ENCODE results near the gene IL6R.

The IL6R gene

GRCh38 chr1:154446789-154447188 lies 41.6 kb downstream of the IL6R start:
- H3K4me3 ChIP-seq (ENCODE audit: low read depth, low read length): no peak overlapping the region

- no peak overlapping the region for H3K4me3 ChIP-seq (ENCODE audit: low read depth, low read length)
Observed at GRCh38 chr1:154448331-154448811, 43.2 kb downstream of the IL6R start.

DNA sequence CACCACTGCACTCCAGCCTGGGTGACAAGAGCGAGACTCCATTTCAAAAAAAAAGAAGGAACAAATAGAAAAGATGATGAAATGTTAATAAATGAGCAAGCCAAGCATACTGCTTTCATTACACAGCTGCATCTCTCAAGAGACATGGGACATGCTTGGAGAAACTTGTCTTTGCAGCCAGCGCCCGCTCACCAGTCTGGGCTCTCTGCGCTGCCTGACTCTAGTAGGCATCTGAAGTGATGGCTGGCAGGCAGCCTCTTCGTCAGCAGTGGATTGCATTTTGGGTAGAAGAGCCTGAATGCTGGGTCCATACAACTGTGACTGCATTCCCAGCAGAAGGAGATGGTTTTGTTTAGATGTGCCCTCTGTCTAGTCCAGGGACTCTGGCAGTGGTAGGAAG lies 48.0 kb downstream of the IL6R start:
- no peak overlapping the region for H3K4me3 ChIP-seq (ENCODE audit: low read depth, low read length)

DNA sequence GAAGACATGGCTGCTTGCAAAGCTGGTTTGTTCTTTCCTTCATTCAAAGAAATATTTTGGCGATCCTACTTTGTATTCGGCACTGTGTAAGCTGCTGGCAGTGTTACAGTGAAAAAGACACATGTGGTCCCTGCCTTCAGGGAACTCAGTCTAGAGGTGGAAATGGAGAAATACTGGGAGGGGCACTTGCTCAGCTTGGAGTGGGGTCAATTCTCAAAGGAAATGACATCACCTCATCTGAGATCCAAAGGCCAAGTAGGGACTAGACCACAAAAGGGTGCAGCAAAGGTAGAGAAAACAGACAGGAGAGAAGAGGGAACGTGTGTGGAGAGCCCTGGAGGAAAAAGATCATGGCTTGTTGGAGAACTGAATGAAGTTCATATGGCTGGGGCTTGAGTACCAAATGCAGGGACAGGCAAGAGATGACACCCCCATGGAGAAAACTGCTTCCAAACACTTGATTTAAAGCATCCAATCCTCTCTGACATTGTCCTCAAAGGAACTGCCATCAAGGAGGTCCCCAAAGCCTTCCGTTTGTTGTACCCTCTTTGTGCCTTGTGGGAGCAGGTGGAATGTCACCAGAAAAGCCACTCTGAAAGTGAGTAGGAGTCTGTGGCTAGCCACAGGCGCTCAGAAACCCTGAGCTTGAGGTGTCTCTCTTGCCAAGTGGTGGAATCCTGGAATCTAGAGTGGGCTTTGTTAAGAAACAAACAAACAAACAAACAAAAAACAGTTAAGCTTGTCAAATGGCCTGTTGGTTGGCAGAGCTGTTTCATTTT lies 48.6 kb downstream of the IL6R start:
- H3K4me3 ChIP-seq (ENCODE audit: low read depth, low read length): no peak overlapping the region

- H3K4me3 ChIP-seq (ENCODE audit: low read depth, low read length): no peak overlapping the region
Observed at GRCh38 chr1:154454386-154455120, 49.4 kb downstream of the IL6R start.

DNA sequence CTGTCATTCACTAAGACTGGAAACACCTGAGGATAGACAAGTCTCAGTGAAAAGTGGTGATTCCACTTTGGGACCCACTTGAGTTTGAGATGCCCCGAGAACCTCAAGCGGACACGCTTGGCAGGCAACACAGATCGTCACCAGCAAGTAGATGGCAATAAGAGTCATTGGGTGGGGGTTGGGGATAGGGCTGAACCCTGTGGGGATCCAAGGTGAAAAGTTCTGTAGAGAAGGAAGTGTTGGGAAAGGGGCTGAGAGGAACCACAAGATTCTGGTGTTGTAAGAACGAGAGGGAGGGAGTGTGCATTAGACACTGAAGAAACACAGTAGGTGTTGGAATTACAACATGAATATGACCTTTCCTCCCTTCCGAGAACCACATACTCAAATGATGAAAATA lies 51.5 kb downstream of the IL6R start:
- no peak overlapping the region for H3K4me3 ChIP-seq (ENCODE audit: low read depth, low read length)

- H3K4me3 ChIP-seq (ENCODE audit: low read depth, low read length): no peak overlapping the region
Observed at GRCh38 chr1:154459080-154459479, 53.9 kb downstream of the IL6R start.

DNA sequence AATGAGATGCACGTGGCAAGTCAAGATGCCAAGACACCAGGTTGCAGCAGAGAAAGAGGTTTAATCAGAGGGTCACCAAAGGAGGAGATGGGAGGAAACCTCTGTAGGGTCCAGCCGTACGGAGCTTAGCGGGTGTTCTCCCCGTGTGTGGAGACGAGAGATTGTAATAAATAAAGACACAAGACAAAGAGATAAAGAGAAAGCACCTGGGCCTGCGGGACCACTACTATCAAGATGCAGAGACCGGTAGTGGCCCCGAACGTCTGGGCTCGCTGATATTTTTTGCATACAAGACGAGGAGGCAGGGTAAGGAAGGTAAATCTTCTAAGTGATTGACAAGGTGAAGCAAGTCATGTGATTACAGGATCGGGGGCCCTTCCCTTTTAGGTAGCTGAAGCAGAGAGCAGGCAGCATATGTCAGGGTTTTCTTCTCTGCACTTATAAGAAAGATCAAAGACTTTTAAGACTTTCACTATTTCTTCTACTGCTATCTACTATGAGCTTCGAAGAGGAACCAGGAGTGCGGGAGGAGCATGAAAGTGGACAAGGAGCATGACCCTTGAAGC lies 55.6 kb downstream of the IL6R start:
- no peak overlapping the region for H3K4me3 ChIP-seq (ENCODE audit: low read depth, low read length)

DNA sequence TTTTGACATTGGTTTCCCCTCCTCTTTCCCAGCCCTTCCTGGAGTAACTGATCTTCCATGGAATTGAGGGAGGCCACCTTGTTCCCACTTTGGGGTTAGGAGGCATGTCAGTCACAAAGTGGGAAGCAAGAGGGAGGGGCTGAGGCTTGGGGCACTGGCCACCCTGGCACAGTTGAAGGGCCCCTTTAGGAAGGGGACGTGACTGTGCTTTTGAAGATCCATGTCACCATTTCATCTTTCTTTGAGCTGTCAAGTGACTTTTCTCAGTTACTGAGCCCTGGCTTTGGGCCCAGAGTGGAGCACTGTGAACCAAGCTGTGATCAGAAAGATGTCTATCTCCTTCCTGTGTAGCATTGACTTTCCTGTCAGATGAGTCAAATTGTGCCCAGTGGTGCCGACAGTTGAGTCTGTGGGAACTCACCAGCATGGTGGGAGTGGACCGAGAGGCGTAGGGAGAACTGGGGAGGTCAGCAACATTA lies 58.4 kb downstream of the IL6R start:
- no peak overlapping the region for H3K4me3 ChIP-seq (ENCODE audit: low read depth, low read length)

GRCh38 chr1:154465621-154466195 lies 60.6 kb downstream of the IL6R start:
- H3K4me3 ChIP-seq (ENCODE audit: low read depth, low read length): no peak overlapping the region

DNA sequence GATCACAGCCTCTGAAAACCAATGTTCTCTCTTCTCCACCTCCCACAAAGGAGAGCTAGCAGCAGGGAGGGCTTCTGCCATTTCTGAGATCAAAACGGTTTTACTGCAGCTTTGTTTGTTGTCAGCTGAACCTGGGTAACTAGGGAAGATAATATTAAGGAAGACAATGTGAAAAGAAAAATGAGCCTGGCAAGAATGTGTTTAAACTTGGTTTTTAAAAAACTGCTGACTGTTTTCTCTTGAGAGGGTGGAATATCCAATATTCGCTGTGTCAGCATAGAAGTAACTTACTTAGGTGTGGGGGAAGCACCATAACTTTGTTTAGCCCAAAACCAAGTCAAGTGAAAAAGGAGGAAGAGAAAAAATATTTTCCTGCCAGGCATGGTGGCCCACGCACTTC lies 61.1 kb downstream of the IL6R start:
- no peak overlapping the region for H3K4me3 ChIP-seq (ENCODE audit: low read depth, low read length)

DNA sequence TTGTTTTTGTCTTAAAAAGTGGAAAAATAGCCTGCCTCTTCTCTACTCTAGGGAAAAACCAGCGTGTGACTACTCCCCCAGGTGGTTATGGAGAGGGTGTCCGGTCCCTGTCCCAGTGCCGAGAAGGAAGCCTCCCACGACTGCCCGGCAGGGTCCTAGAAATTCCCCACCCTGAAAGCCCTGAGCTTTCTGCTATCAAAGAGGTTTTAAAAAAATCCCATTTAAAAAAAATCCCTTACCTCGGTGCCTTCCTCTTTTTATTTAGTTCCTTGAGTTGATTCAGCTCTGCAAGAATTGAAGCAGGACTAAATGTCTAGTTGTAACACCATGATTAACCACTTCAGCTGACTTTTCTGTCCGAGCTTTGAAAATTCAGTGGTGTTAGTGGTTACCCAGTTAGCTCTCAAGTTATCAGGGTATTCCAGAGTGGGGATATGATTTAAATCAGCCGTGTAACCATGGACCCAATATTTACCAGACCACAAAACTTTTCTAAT lies 61.8 kb downstream of the IL6R start:
- H3K4me3 ChIP-seq (ENCODE audit: low read depth, low read length): no peak overlapping the region

GRCh38 chr1:154467434-154468102 lies 62.4 kb downstream of the IL6R start:
- no peak overlapping the region for H3K4me3 ChIP-seq (ENCODE audit: low read depth, low read length)

- no peak overlapping the region for H3K4me3 ChIP-seq (ENCODE audit: low read depth, low read length)
Observed at GRCh38 chr1:154468535-154469250, 63.5 kb downstream of the IL6R start.

- H3K4me3 ChIP-seq (ENCODE audit: low read depth, low read length): no peak overlapping the region
Observed at GRCh38 chr1:154469844-154470560, 64.9 kb downstream of the IL6R start.

GRCh38 chr1:154471304-154471703 lies 66.2 kb downstream of the IL6R start:
- no peak overlapping the region for H3K4me3 ChIP-seq (ENCODE audit: low read depth, low read length)

GRCh38 chr1:154474802-154475201 lies 69.7 kb downstream of the IL6R start:
- no peak overlapping the region for H3K4me3 ChIP-seq (ENCODE audit: low read depth, low read length)

- no peak overlapping the region for H3K4me3 ChIP-seq (ENCODE audit: low read depth, low read length)
Observed at GRCh38 chr1:154476791-154477190, 71.6 kb downstream of the IL6R start.

- no peak overlapping the region for H3K4me3 ChIP-seq (ENCODE audit: low read depth, low read length)
Observed at GRCh38 chr1:154478013-154478412, 72.9 kb downstream of the IL6R start.
